SK-N-SH (cell line): ENCODE results near the gene MAN2C1. TPM values are rescaled to one million over a fixed set of nuclear protein-coding genes. Genes with fewer than 3 reads are reported as not detected.

ENCODE experiments used
- CTCF ChIA-PET: fragments of 300-600, 350-600 bp; formaldehyde crosslinking; extraction: SDS; loops from one replicate; lab custom pipeline; 2021; lab: Yijun Ruan, JAX
- POLR2A ChIA-PET: fragments of 350-600 bp; sonication (Branson Sonifier 250); formaldehyde crosslinking; extraction: SDS; loops from one replicate; lab custom pipeline; 2020; ENCODE audit warnings: antibody characterized with exemption, inconsistent platforms; lab: Yijun Ruan, JAX
- DNase-seq: peaks from one replicate; pipeline ENCODE4 v3.0.0; 2012
- H2AFZ ChIP-seq: fragments of 200-600 bp; sonication (generic); 2 replicates; pipeline ENCODE4 v1.8.1; 2016; ENCODE audit warnings: antibody characterized with exemption, mild to moderate bottlenecking, low read depth
- H3F3A ChIP-seq: fragments of 200-600 bp; sonication (generic); replicated peaks from 2 replicates; pipeline ENCODE3; 2016; ENCODE audit warnings: antibody characterized with exemption, mild to moderate bottlenecking; ENCODE audit not compliant: insufficient read depth
- H3K27ac ChIP-seq, 2 experiments: fragments of 200-500 bp in 1 of 2; fragments of 200-600 bp in 1 of 2; sonication (Bioruptor generic) in 1 of 2; sonication (generic), shearing (Covaris generic) in 1 of 2; 2 replicates each; pipeline versions ENCODE4 v1.5.1 to v1.6.1; 2014 to 2016; ENCODE audit warnings: low read depth in 2 of 2, inconsistent platforms in 1 of 2, low read length in 1 of 2, mild to moderate bottlenecking in 1 of 2, mixed read lengths in 1 of 2
- H3K27me3 ChIP-seq: fragments of 200-600 bp; sonication (generic), shearing (Covaris generic); 2 replicates; pipeline ENCODE4 v1.6.1; 2016; ENCODE audit warnings: mixed run types; ENCODE audit not compliant: insufficient read depth
- H3K36me3 ChIP-seq, 2 experiments: fragments of 200-500 bp in 1 of 2; fragments of 200-600 bp in 1 of 2; sonication (Bioruptor generic) in 1 of 2; sonication (generic) in 1 of 2; replicated peaks in 1 of 2; 2 replicates each; pipeline versions ENCODE3 to v1.5.1; 2014 to 2016; ENCODE audit warnings: low read length in 1 of 2, mild to moderate bottlenecking in 1 of 2; ENCODE audit not compliant: insufficient read depth in 2 of 2, control insufficient read depth in 1 of 2
- H3K4me1 ChIP-seq, 2 experiments: fragments of 200-500 bp in 1 of 2; fragments of 200-600 bp in 1 of 2; sonication (Bioruptor generic) in 1 of 2; sonication (generic), shearing (Covaris generic) in 1 of 2; 2 replicates each; pipeline versions ENCODE4 v1.5.1 to v1.6.1; 2014 to 2016; ENCODE audit warnings: low read depth in 1 of 2, low read length in 1 of 2, mixed run types in 1 of 2; ENCODE audit not compliant: insufficient read depth in 2 of 2, control insufficient read depth in 1 of 2
- H3K4me2 ChIP-seq: fragments of 200-600 bp; sonication (generic), shearing (Covaris generic); 2 replicates; pipeline ENCODE4 v1.6.1; 2017; ENCODE audit warnings: mixed run types
- H3K4me3 ChIP-seq, 2 experiments: fragments of 200-500 bp in 1 of 2; fragments of 200-600 bp in 1 of 2; sonication (Bioruptor generic) in 1 of 2; sonication (generic), shearing (Covaris generic) in 1 of 2; 2 replicates each; pipeline versions ENCODE4 v1.5.1 to v1.8.1; 2014 to 2016; ENCODE audit warnings: low read depth in 2 of 2, inconsistent platforms in 1 of 2, low read length in 1 of 2, mild to moderate bottlenecking in 1 of 2, mixed read lengths in 1 of 2, moderate library complexity in 1 of 2
- H3K79me2 ChIP-seq: fragments of 200-600 bp; sonication (generic); 2 replicates; pipeline ENCODE4 v1.8.1; 2017; ENCODE audit warnings: mild to moderate bottlenecking; ENCODE audit not compliant: insufficient read depth
- H3K9ac ChIP-seq: fragments of 200-600 bp; sonication (generic); 2 replicates; pipeline ENCODE4 v1.6.1; 2017; ENCODE audit warnings: mixed run types
- H3K9me2 ChIP-seq: fragments of 200-600 bp; sonication (generic); 2 replicates; pipeline ENCODE4 v1.6.1; 2017; ENCODE audit warnings: mixed run types
- H3K9me3 ChIP-seq: fragments of 200-600 bp; sonication (generic); 2 replicates; pipeline ENCODE4 v1.6.1; 2017; ENCODE audit warnings: mixed run types, mild to moderate bottlenecking, moderate library complexity
- H4K20me1 ChIP-seq: fragments of 200-600 bp; sonication (generic); 2 replicates; pipeline ENCODE4 v1.6.1; 2017; ENCODE audit warnings: mild to moderate bottlenecking, mixed run types; ENCODE audit not compliant: insufficient read depth
- FOSL2 ChIP-seq: IDR thresholded peaks from 2 replicates; pipeline ENCODE4 v1.4.0; 2012; ENCODE audit warnings: low read depth, mild to moderate bottlenecking, moderate library complexity, borderline replicate concordance
- FOXJ3 ChIP-seq: sonication (generic); formaldehyde crosslinking; IDR thresholded peaks from 2 replicates; pipeline ENCODE4 v1.5.1; 2020; ENCODE audit warnings: mild to moderate bottlenecking, missing genetic modification reagents
- FOXM1 ChIP-seq: IDR thresholded peaks from 2 replicates; pipeline ENCODE4 v1.4.0; 2012; ENCODE audit warnings: low read depth, mild to moderate bottlenecking
- GABPA ChIP-seq: IDR thresholded peaks from 2 replicates; pipeline ENCODE4 v1.4.0; 2012; ENCODE audit warnings: low read depth, mild to moderate bottlenecking
- GATA2 ChIP-seq: sonication (generic); formaldehyde crosslinking; IDR thresholded peaks from 2 replicates; pipeline ENCODE4 v1.5.0; 2020; ENCODE audit warnings: mild to moderate bottlenecking, missing genetic modification reagents
- MXI1 ChIP-seq: IDR thresholded peaks from 2 replicates; pipeline ENCODE4 v1.6.1; 2012; ENCODE audit warnings: mild to moderate bottlenecking, low read depth, low read length, improper control_type of control experiment
- NFIC ChIP-seq: IDR thresholded peaks from 2 replicates; pipeline ENCODE4 v1.4.0; 2012; ENCODE audit warnings: borderline replicate concordance
- PBX3 ChIP-seq: IDR thresholded peaks from 2 replicates; pipeline ENCODE4; 2012
- POLR2AphosphoS5 ChIP-seq: IDR thresholded peaks from 2 replicates; pipeline ENCODE4 v1.6.1; 2012; ENCODE audit warnings: low read depth, low read length
- RAD21 ChIP-seq: IDR thresholded peaks from 2 replicates; pipeline ENCODE4 v1.6.1; 2012; ENCODE audit warnings: mild to moderate bottlenecking, low read length
- RCOR1 ChIP-seq: fragments of 150-350 bp; IDR thresholded peaks from 2 replicates; pipeline ENCODE4 v1.6.1; 2017; ENCODE audit warnings: antibody characterized with exemption, low read length
- RFX5 ChIP-seq: IDR thresholded peaks from 2 replicates; pipeline ENCODE4 v1.6.1; 2012; ENCODE audit warnings: mild to moderate bottlenecking, improper control_type of control experiment, low read length
- TAF1 ChIP-seq: IDR thresholded peaks from 2 replicates; pipeline ENCODE4 v1.6.1; 2012; ENCODE audit warnings: low read depth, mild to moderate bottlenecking, low read length, moderate library complexity, borderline replicate concordance
- TCF12 ChIP-seq: IDR thresholded peaks from 2 replicates; pipeline ENCODE4 v1.4.0; 2012
- TEAD4 ChIP-seq: IDR thresholded peaks from 2 replicates; pipeline ENCODE4 v1.4.0; 2012; ENCODE audit warnings: mild to moderate bottlenecking, borderline replicate concordance; ENCODE audit not compliant: insufficient read depth
- USF1 ChIP-seq: IDR thresholded peaks from 2 replicates; pipeline ENCODE4 v1.4.0; 2012; ENCODE audit warnings: low read depth, borderline replicate concordance
- WGBS: methylation state at CpG from one replicate; pipeline ENCODE4 v1.1.6; 2017; ENCODE audit warnings: low lambda C conversion rate; 5-methylcytosine and 5-hydroxymethylcytosine counted together
- polyA plus RNA-seq, 3 experiments: library from polyadenylated mRNA; depleted of rRNA; stranded (reverse); fragments of >200 nt; gene quantifications; 2 replicates each; pipeline ENCODE4 v1.2.3, GENCODE V29; 2012
- TF ChIP-seq, protein P1 (sequence below): fragments of 150-350 bp; IDR thresholded peaks from 2 replicates; pipeline ENCODE4 v1.6.1; 2016; ENCODE audit warnings: mild to moderate bottlenecking, low read depth, low read length
- TF ChIP-seq, protein P2 (sequence below): IDR thresholded peaks from 2 replicates; pipeline ENCODE4 v1.4.0; 2012; ENCODE audit warnings: low read depth, borderline replicate concordance

The MAN2C1 gene
- polyA plus RNA-seq, 1 of the 3 experiments (the other 2 are of a cell fraction), result 132 TPM

DNA sequence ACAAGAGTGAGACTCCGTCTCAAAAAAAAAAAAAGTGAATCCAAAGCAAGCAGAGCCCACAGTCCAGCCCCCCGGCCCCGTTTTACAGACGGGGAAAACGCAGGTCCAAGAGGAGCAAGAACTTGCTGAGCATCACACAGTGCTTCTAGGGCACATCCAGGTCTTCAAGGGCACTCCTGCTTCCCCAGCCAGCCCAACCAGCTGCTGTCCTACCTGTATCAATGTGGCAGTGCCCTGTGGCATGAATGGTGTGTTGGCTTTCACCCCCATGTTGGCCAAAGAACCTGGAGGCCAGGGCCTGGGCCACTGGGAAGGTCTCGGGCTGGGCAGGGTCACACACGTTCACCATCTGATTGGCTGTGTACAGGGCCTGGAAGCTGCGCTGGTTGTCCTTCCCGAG is 4.6 kb downstream of the MAN2C1 start:
- TF ChIP-seq RAD21 (no peak), TEAD4 (no peak), PBX3 (no peak), USF1 (no peak), NFIC (no peak), MXI1 (no peak), TAF1 (no peak), RFX5 (no peak), RCOR1 (no peak), TCF12 (no peak), FOXM1 (no peak), POLR2AphosphoS5 (no peak), FOSL2 (no peak), GATA2 (no peak), GABPA (no peak), FOXJ3 (CRISPR knock-in tag) (no peak)
- TF ChIP-seq, protein P1, sequence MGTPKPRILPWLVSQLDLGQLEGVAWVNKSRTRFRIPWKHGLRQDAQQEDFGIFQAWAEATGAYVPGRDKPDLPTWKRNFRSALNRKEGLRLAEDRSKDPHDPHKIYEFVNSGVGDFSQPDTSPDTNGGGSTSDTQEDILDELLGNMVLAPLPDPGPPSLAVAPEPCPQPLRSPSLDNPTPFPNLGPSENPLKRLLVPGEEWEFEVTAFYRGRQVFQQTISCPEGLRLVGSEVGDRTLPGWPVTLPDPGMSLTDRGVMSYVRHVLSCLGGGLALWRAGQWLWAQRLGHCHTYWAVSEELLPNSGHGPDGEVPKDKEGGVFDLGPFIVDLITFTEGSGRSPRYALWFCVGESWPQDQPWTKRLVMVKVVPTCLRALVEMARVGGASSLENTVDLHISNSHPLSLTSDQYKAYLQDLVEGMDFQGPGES, result no peak
- TF ChIP-seq, protein P2, sequence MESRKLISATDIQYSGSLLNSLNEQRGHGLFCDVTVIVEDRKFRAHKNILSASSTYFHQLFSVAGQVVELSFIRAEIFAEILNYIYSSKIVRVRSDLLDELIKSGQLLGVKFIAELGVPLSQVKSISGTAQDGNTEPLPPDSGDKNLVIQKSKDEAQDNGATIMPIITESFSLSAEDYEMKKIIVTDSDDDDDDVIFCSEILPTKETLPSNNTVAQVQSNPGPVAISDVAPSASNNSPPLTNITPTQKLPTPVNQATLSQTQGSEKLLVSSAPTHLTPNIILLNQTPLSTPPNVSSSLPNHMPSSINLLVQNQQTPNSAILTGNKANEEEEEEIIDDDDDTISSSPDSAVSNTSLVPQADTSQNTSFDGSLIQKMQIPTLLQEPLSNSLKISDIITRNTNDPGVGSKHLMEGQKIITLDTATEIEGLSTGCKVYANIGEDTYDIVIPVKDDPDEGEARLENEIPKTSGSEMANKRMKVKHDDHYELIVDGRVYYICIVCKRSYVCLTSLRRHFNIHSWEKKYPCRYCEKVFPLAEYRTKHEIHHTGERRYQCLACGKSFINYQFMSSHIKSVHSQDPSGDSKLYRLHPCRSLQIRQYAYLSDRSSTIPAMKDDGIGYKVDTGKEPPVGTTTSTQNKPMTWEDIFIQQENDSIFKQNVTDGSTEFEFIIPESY, result no peak
- TF ChIP-seq, all 33 proteins: peak for 0
- peaks cover 5 to 7% of the 10 kb centered on the region in 2 experiments; a peak in 2 of 4 replicates for H3K4me1 ChIP-seq
- no peak overlapping the region for H2AFZ ChIP-seq
- no peaks in the 10 kb centered on the region for H3F3A ChIP-seq
- H4K20me1 ChIP-seq, result no peaks in the 10 kb centered on the region; the same call in 1 of the 2 replicates
- peaks cover 27 to 58% of the 10 kb centered on the region in 2 experiments for H3K36me3 ChIP-seq
- H3K4me2 ChIP-seq, result no peak overlapping the region
- no peaks in the 10 kb centered on the region for H3K27me3 ChIP-seq
- CTCF ChIA-PET, result interaction anchor here (1.5 kb wide), 1 partner anchor 9 kb away, joined by 3 read pairs; no protein-coding TSS in a partner anchor
- no peak for DNase-seq
- H3K9me3 ChIP-seq, result no peaks in the 10 kb centered on the region
- H3K4me3 ChIP-seq, result no peak overlapping the region
- POLR2A ChIA-PET, result no interaction called here
- H3K9ac ChIP-seq, result no peak overlapping the region
- no peak overlapping the region for H3K27ac ChIP-seq
- peaks cover 13% of the 10 kb centered on the region for H3K79me2 ChIP-seq
- no peaks in the 10 kb centered on the region for H3K9me2 ChIP-seq
- 96% methylated on average over 9 of the region's 9 CpGs for WGBS
